CD14-positive monocyte (primary cell): ENCODE measurements around the gene RAB6A. TPM values are rescaled to one million over a fixed set of nuclear protein-coding genes. Genes with fewer than 3 reads are reported as not detected.

Source experiments
- DNase-seq, 3 donors: peaks; one replicate each; pipeline ENCODE4 v3.0.0-alpha.2; 2011 to 2022
- H2AFZ ChIP-seq: 2 replicates; pipeline ENCODE4 v1.6.0; 2012; ENCODE audit warnings: mild to moderate bottlenecking, low read depth, low read length, inconsistent platforms; ENCODE audit not compliant: insufficient read depth, poor library complexity, severe bottlenecking
- H3K27ac ChIP-seq, 2 donors: 1 replicate in 1 of 2; 2 replicates in 1 of 2; pipeline ENCODE4 v1.5.1; 2012 to 2013; ENCODE audit warnings: low read length in 2 of 2, control low read depth in 1 of 2, inconsistent platforms in 1 of 2, low read depth in 1 of 2, mild to moderate bottlenecking in 1 of 2
- H3K27me3 ChIP-seq, 2 donors: one replicate each; pipeline versions ENCODE4 v1.6.0 to v1.6.1; 2011 to 2013; ENCODE audit warnings: low read length in 2 of 2; ENCODE audit not compliant: control insufficient read depth in 2 of 2, insufficient read depth in 2 of 2
- H3K36me3 ChIP-seq, 2 donors: replicated peaks in 1 of 2; 1 replicate in 1 of 2; 2 replicates in 1 of 2; pipeline versions ENCODE4 v1.5.1 to v1.6.1; 2012 to 2013; ENCODE audit warnings: low read length in 2 of 2, control low read depth in 1 of 2, inconsistent platforms in 1 of 2, mild to moderate bottlenecking in 1 of 2; ENCODE audit not compliant: insufficient read depth in 2 of 2, control insufficient read depth in 1 of 2
- H3K4me1 ChIP-seq, 2 donors: 1 replicate in 1 of 2; 2 replicates in 1 of 2; pipeline versions ENCODE4 v1.5.1 to v1.6.1; 2012 to 2013; ENCODE audit warnings: low read length in 2 of 2, control low read depth in 1 of 2, inconsistent platforms in 1 of 2, mild to moderate bottlenecking in 1 of 2, moderate library complexity in 1 of 2; ENCODE audit not compliant: insufficient read depth in 2 of 2, control insufficient read depth in 1 of 2
- H3K4me2 ChIP-seq: replicated peaks from 2 replicates; pipeline ENCODE3; 2012; ENCODE audit warnings: low read length, moderate library complexity, mild to moderate bottlenecking; ENCODE audit not compliant: poor library complexity, severe bottlenecking; ENCODE audit errors: extremely low read depth
- H3K4me3 ChIP-seq, 3 experiments: fragments of 200-600 bp in 1 of 3; sonication (generic) in 1 of 3; replicated peaks in 1 of 3; 1 replicate in 2 of 3; 2 replicates in 1 of 3; pipeline ENCODE4 v1.5.1; 2011 to 2013; ENCODE audit warnings: low read length in 3 of 3, mild to moderate bottlenecking in 3 of 3, control low read depth in 2 of 3, low read depth in 2 of 3, inconsistent platforms in 1 of 3, moderate library complexity in 1 of 3
- H3K79me2 ChIP-seq: 2 replicates; pipeline ENCODE4 v1.6.0; 2012; ENCODE audit warnings: mild to moderate bottlenecking, control low read depth, inconsistent platforms, low read length, moderate library complexity; ENCODE audit not compliant: insufficient read depth
- H3K9ac ChIP-seq: 2 replicates; pipeline ENCODE4 v1.6.0; 2017; ENCODE audit warnings: low read length, mild to moderate bottlenecking; ENCODE audit not compliant: insufficient read depth, poor library complexity, severe bottlenecking
- H3K9me3 ChIP-seq, 2 donors: replicated peaks in 1 of 2; 1 replicate in 1 of 2; 2 replicates in 1 of 2; pipeline versions ENCODE4 v1.5.1 to v1.6.1; 2012 to 2013; ENCODE audit warnings: low read length in 2 of 2, control low read depth in 1 of 2; ENCODE audit not compliant: control insufficient read depth in 1 of 2, insufficient read depth in 1 of 2
- H4K20me1 ChIP-seq: 2 replicates; pipeline ENCODE4 v1.6.0; 2012; ENCODE audit warnings: mild to moderate bottlenecking, low read length, control low read depth, moderate library complexity; ENCODE audit not compliant: insufficient read depth
- H3K27ac Mint-ChIP-seq, 7 donors: one replicate each; pipeline ENCODE4 v1.8.0; 2020; ENCODE audit warnings: mild to moderate bottlenecking in 7 of 7, mixed read lengths in 7 of 7, moderate library complexity in 6 of 7, inconsistent platforms in 2 of 7
- H3K27me3 Mint-ChIP-seq, 3 donors: one replicate each; pipeline ENCODE4 v1.8.0; 2021 to 2022; ENCODE audit warnings: low read depth in 3 of 3, mild to moderate bottlenecking in 3 of 3, mixed read lengths in 3 of 3, moderate library complexity in 3 of 3, inconsistent platforms in 1 of 3
- H3K36me3 Mint-ChIP-seq, 2 donors: one replicate each; pipeline ENCODE4 v1.8.0; 2020; ENCODE audit warnings: mixed read lengths in 2 of 2, inconsistent platforms in 1 of 2, mild to moderate bottlenecking in 1 of 2
- H3K4me1 Mint-ChIP-seq: one replicate; pipeline ENCODE4 v1.8.0; 2020; ENCODE audit warnings: mild to moderate bottlenecking, mixed read lengths
- H3K4me3 Mint-ChIP-seq, 2 donors: one replicate each; pipeline ENCODE4 v1.8.0; 2020; ENCODE audit warnings: mild to moderate bottlenecking in 2 of 2, mixed read lengths in 2 of 2, moderate library complexity in 1 of 2
- H3K9me3 Mint-ChIP-seq, 7 donors: one replicate each; pipeline ENCODE4 v1.8.0; 2020 to 2022; ENCODE audit warnings: mixed read lengths in 7 of 7, mild to moderate bottlenecking in 6 of 7, moderate library complexity in 6 of 7, inconsistent platforms in 2 of 7
- CTCF ChIP-seq: fragments of 200-600 bp; IDR thresholded peaks from one replicate; pipeline ENCODE4 v1.8.0; 2022; ENCODE audit warnings: antibody characterized with exemption, mild to moderate bottlenecking
- WGBS: methylation state at CpG from one replicate; pipeline ENCODE4 v1.1.5; 2013; ENCODE audit warnings: missing lambda C conversion rate; ENCODE audit not compliant: insufficient coverage; 5-methylcytosine and 5-hydroxymethylcytosine counted together
- intact Hi-C, 2 donors: fragments of 100-400 bp; cut with micrococcal nuclease; formaldehyde crosslinking; loops; one replicate each; pipeline versions ENCODE4 v1.15.0 to v1.15.1; 2023
- polyA plus RNA-seq, 3 donors: library from polyadenylated mRNA; depleted of rRNA in 1 of 3; unstranded in 2 of 3; stranded (reverse) in 1 of 3; fragments of 300-500 nt in 2 of 3; fragments of >200 nt in 1 of 3; fragmentation: Illumina TruSeq in 2 of 3; gene quantifications; 1 replicate in 2 of 3; 2 replicates in 1 of 3; pipeline ENCODE4 v1.2.3, GENCODE V29; 2012 to 2021

Gene RAB6A
- polyA plus RNA-seq, 3 donors: 38.3 to 91.3 (median 78.6) TPM

GRCh38 chr11:73716153-73717056, 44.5 kb downstream of the RAB6A start:
- H3K9ac ChIP-seq: no peak overlapping the region
- H3K9me3 Mint-ChIP-seq: no peaks in the 10 kb centered on the region
- no peak overlapping the region for H3K4me3 ChIP-seq
- H3K27me3 ChIP-seq: no peaks in the 10 kb centered on the region
- peaks cover 7% of the 10 kb centered on the region for H3K79me2 ChIP-seq
- H3K4me1 ChIP-seq: peaks cover 3 to 5% of the 10 kb centered on the region in 2 donors
- H3K9me3 ChIP-seq: no peaks in the 10 kb centered on the region
- peaks cover 41 to 87% of the 10 kb centered on the region in 2 donors for H3K36me3 ChIP-seq
- peaks cover 5% of the 10 kb centered on the region for H3K4me1 Mint-ChIP-seq
- H3K4me3 Mint-ChIP-seq: no peak overlapping the region
- H3K27ac Mint-ChIP-seq: peak overlapping the region; percentile 40 to 83 (median 74)
- H3K4me2 ChIP-seq: no peak overlapping the region
- no CpG with 5 or more reads among the region's 1 CpG for WGBS
- peak overlapping the region in 1 of 2 donors; percentile 54 for H3K27ac ChIP-seq
- DNase-seq: peak; percentile 25 to 48 (median 46)
- intact Hi-C loops: no loop called here
- no peak for TF ChIP-seq CTCF
- no peaks in the 10 kb centered on the region for H3K27me3 Mint-ChIP-seq
- no peak overlapping the region for H2AFZ ChIP-seq
- H3K36me3 Mint-ChIP-seq: peaks cover 35 to 59% of the 10 kb centered on the region in 2 donors
- peaks cover 10% of the 10 kb centered on the region for H4K20me1 ChIP-seq

DNA sequence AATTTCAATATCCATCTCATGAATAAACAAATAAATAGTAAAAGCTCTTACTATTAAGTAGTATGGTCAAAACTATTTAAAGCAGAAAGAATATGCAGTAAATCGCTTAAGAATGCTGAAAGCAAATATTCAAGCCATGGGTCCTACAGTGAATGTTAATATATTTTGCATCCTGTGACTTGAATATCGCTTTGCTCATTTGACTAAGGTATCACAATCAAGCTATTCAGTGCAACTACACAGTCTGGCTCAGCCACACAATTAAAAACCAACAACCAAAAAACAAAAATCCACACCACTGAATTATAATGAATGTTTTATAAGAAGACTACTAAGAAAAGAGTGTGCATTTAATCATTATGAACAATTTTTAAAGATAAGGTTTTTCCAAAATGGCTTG, 45.3 kb downstream of the RAB6A start:
- Histone ChIP-seq H3K4me1 (peaks cover 3 to 5% of the 10 kb centered on the region in 2 donors), H4K20me1 (peaks cover 5% of the 10 kb centered on the region), H3K9me3 (no peaks in the 10 kb centered on the region), H3K27me3 (no peaks in the 10 kb centered on the region), H3K27ac (peak overlapping the region in 1 of 2 donors; percentile 54), H3K4me3 (no peak overlapping the region), H3K79me2 (peaks cover 4% of the 10 kb centered on the region), H3K36me3 (peaks cover 45 to 86% of the 10 kb centered on the region in 2 donors), H3K4me2 (no peak overlapping the region), H2AFZ (no peak overlapping the region), H3K9ac (no peak overlapping the region)
- H3K9me3 Mint-ChIP-seq: no peaks in the 10 kb centered on the region
- no CpG with 5 or more reads among the region's 2 CpGs for WGBS
- no peak for TF ChIP-seq CTCF
- no peak for DNase-seq
- peaks cover 5% of the 10 kb centered on the region for H3K4me1 Mint-ChIP-seq
- no peak overlapping the region for H3K27ac Mint-ChIP-seq
- H3K4me3 Mint-ChIP-seq: no peak overlapping the region
- H3K36me3 Mint-ChIP-seq: peaks cover 37 to 63% of the 10 kb centered on the region in 2 donors
- no peaks in the 10 kb centered on the region for H3K27me3 Mint-ChIP-seq
- intact Hi-C loops: no loop called here
